Measurements from ENCODE around the gene AGT. TPM values are rescaled to one million over a fixed set of nuclear protein-coding genes. Genes with fewer than 3 reads are reported as not detected.
A peak's percentile ranks its signal among the peaks of the same experiment; 100 is the strongest.

AGT gene
- total RNA-seq, 1 experiment from 2014 or later = not detected

DNA sequence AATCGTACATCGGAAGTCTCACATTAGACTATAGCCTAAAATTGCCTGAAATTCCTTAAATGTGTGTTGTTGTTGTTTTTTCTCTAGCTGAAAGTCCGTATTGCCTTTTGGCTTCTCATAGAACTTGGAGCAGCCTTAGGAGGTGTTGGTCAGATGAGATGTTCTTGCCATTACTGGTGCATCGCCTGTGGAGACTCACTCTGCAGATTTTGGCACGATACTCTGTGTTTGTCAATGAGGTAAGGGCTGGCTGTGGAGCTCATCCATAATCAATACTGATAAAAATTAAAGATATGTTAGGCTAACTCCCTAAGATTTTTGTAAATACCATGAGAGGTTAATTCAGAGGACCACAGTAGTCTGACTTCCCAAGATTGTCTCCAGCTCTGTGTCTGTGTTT is 28.9 kb downstream of the AGT start:
- no peak overlapping the region for H3K4me3 ChIP-seq (ENCODE audit: low read length)
- DNase-seq (no peak), ATAC-seq (no peak)
- CTCF ChIA-PET = no interaction called here
- no peaks in the 10 kb centered on the region for H3K9me2 ChIP-seq (replicated peaks; ENCODE audit: low read length)
- H3K4me2 ChIP-seq (ENCODE audit: low read length) = peak overlapping the region; percentile 51; the same call in 1 of the 2 replicates
- no peak overlapping the region for H3K9ac ChIP-seq (ENCODE audit: low read length)
- intact Hi-C loops (cut with micrococcal nuclease) = loop anchor here (5.0 kb wide), 1 partner anchor 57 kb away; no protein-coding TSS in a partner anchor
- no peaks in the 10 kb centered on the region for H3K79me2 ChIP-seq (ENCODE audit: low read length)
- BruUV-seq (replicated peaks) = no TSS peak
- H2AFZ ChIP-seq (ENCODE audit: low read length) = no peak overlapping the region
- no peaks in the 10 kb centered on the region for H3K27me3 ChIP-seq (ENCODE audit: low read length)
- H3K4me1 ChIP-seq (ENCODE audit: insufficient read depth, low read length) = peaks cover 43% of the 10 kb centered on the region
- H3K27ac ChIP-seq (ENCODE audit: low read length) = no peak overlapping the region
- H4K20me1 ChIP-seq (ENCODE audit: low read length) = peaks cover 9% of the 10 kb centered on the region; the same call in 1 of the 2 replicates
- POLR2A ChIA-PET (ENCODE audit: unreplicated experiment) = no interaction called here
- H3F3A ChIP-seq (ENCODE audit: low read length, unreplicated experiment) = peaks cover 30% of the 10 kb centered on the region
- TF ChIP-seq EZH2 (IDR thresholded peaks at IDR 0.05; ENCODE audit: low read length, unreplicated experiment) = no peak
- TF ChIP-seq, protein P1, sequence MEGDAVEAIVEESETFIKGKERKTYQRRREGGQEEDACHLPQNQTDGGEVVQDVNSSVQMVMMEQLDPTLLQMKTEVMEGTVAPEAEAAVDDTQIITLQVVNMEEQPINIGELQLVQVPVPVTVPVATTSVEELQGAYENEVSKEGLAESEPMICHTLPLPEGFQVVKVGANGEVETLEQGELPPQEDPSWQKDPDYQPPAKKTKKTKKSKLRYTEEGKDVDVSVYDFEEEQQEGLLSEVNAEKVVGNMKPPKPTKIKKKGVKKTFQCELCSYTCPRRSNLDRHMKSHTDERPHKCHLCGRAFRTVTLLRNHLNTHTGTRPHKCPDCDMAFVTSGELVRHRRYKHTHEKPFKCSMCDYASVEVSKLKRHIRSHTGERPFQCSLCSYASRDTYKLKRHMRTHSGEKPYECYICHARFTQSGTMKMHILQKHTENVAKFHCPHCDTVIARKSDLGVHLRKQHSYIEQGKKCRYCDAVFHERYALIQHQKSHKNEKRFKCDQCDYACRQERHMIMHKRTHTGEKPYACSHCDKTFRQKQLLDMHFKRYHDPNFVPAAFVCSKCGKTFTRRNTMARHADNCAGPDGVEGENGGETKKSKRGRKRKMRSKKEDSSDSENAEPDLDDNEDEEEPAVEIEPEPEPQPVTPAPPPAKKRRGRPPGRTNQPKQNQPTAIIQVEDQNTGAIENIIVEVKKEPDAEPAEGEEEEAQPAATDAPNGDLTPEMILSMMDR (conservative IDR thresholded peaks at IDR 0.05; ENCODE audit: low read depth, low read length) = no peak
- no peaks in the 10 kb centered on the region for H3K9me3 ChIP-seq (ENCODE audit: low read length)
- H3K36me3 ChIP-seq (ENCODE audit: low read depth, low read length) = peaks cover 61% of the 10 kb centered on the region

DNA sequence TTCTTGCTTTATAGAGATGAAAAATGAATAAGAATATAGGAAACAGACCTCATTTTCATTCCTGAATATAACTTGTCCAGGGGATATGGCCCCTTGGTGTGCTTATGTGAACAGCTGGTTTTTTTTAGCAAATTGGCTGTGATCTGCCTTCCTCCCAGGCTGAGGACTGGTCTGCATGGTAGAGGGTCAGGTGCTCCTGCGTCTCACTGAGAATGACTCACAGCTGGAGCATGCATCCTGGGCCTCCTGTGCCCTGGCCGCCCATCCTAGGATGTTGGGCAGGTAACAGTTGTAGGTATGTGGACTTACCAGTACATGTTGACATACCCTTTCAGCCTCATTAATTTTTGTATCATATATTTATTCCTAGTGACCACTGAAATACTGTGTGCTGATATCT is 29.8 kb downstream of the AGT start:
- no peak overlapping the region for H3K4me3 ChIP-seq (ENCODE audit: low read length)
- TF ChIP-seq EZH2phosphoT487 (IDR thresholded peaks at IDR 0.05; ENCODE audit: borderline replicate concordance, low read length) = no peak
- TF ChIP-seq EZH2 (IDR thresholded peaks at IDR 0.05; ENCODE audit: low read length, unreplicated experiment) = no peak
- TF ChIP-seq, protein P1 (conservative IDR thresholded peaks at IDR 0.05; ENCODE audit: low read depth, low read length) = no peak
- no peaks in the 10 kb centered on the region for H3K79me2 ChIP-seq (ENCODE audit: low read length)
- peak; percentile 98 for DNase-seq
- peak overlapping the region; percentile 51 for H3K4me2 ChIP-seq (ENCODE audit: low read length)
- no peak overlapping the region for H3K9ac ChIP-seq (ENCODE audit: low read length)
- intact Hi-C loops (cut with micrococcal nuclease) = loop anchor here (5.0 kb wide), 1 partner anchor 58 kb away; no protein-coding TSS in a partner anchor
- H3K36me3 ChIP-seq (ENCODE audit: low read depth, low read length) = peaks cover 61% of the 10 kb centered on the region
- ChIA-PET CTCF (no interaction called here), POLR2A (ENCODE audit: unreplicated experiment) (no interaction called here)
- peaks cover 43% of the 10 kb centered on the region for H3K4me1 ChIP-seq (ENCODE audit: insufficient read depth, low read length)
- peaks cover 30% of the 10 kb centered on the region for H3F3A ChIP-seq (ENCODE audit: low read length, unreplicated experiment)
- no peaks in the 10 kb centered on the region for H3K9me3 ChIP-seq (ENCODE audit: low read length)
- no peaks in the 10 kb centered on the region for H3K9me2 ChIP-seq (replicated peaks; ENCODE audit: low read length)
- H4K20me1 ChIP-seq (ENCODE audit: low read length) = peaks cover 9% of the 10 kb centered on the region; the same call in 1 of the 2 replicates
- H2AFZ ChIP-seq (ENCODE audit: low read length) = no peak overlapping the region
- no TSS peak for BruUV-seq (replicated peaks)
- H3K27me3 ChIP-seq (ENCODE audit: low read length) = no peaks in the 10 kb centered on the region
- peak; percentile 74 for ATAC-seq
- peak overlapping the region; percentile 71 for H3K27ac ChIP-seq (ENCODE audit: low read length)

DNA sequence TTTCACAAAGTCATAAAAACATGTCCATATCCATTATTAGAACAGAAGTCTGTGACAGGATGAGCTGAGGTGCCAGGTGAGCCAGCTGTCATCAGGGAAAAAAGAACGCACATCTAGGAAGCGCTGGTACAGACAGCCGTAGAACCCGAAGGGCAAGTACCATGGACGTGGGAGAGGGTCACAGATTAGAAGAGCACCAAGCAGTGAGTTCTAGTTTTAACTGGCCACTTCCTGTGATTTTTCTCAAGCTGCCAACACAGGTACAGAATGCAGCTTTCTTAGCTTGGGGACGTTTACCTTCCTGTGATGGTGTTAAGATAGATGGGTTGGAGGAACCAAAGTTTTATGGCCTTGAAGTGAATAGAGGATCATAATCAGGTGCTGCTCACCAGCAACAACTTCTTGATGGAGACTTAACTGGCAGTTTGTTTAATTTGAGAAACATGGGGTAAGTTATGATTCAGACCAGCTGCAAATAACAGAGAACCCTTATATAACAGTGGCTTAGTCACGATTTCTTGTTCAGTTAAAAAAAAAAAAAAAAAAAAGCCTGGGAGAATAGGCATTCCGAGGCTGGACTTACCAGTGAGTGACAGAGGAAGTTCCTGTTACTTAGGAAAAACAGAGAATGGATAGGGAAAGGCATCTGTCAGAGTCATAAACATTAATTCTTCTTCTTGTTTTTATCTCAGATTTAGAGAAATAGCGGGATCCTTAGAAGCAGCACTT is 30.9 kb downstream of the AGT start:
- Histone ChIP-seq H4K20me1 (ENCODE audit: low read length) (peaks cover 9% of the 10 kb centered on the region; the same call in 1 of the 2 replicates), H3K4me2 (ENCODE audit: low read length) (peak overlapping the region; percentile 51), H3K36me3 (ENCODE audit: low read depth, low read length) (peaks cover 61% of the 10 kb centered on the region), H3K4me3 (ENCODE audit: low read length) (no peak overlapping the region), H3K4me1 (ENCODE audit: insufficient read depth, low read length) (peaks cover 43% of the 10 kb centered on the region), H3K9ac (ENCODE audit: low read length) (0 out of 2 replicates have a peak overlapping the region, but pooled peaks have one; percentile 3), H3K27me3 (ENCODE audit: low read length) (no peaks in the 10 kb centered on the region), H3K9me2 (replicated peaks; ENCODE audit: low read length) (no peaks in the 10 kb centered on the region), H3K27ac (ENCODE audit: low read length) (peak overlapping the region; percentile 71), H3F3A (ENCODE audit: low read length, unreplicated experiment) (peaks cover 30% of the 10 kb centered on the region), H3K9me3 (ENCODE audit: low read length) (no peaks in the 10 kb centered on the region), H2AFZ (ENCODE audit: low read length) (no peak overlapping the region), H3K79me2 (ENCODE audit: low read length) (no peaks in the 10 kb centered on the region)
- ATAC-seq (peak; percentile 23), DNase-seq (peak; percentile 81)
- BruUV-seq (replicated peaks) = no TSS peak
- POLR2A ChIA-PET (ENCODE audit: unreplicated experiment) = no interaction called here
- intact Hi-C loops (cut with micrococcal nuclease) = loop anchor here (1.0 to 5.0 kb wide), 2 partner anchors 59 to 90 kb away; no protein-coding TSS in a partner anchor
- TF ChIP-seq EZH2phosphoT487 (IDR thresholded peaks at IDR 0.05; ENCODE audit: borderline replicate concordance, low read length) (no peak), EZH2 (IDR thresholded peaks at IDR 0.05; ENCODE audit: low read length, unreplicated experiment) (no peak)
- TF ChIP-seq, protein P1 (conservative IDR thresholded peaks at IDR 0.05; ENCODE audit: low read depth, low read length) = no peak
- CTCF ChIA-PET = interaction anchor here (0.6 kb wide), 1 partner anchor 527 kb away, joined by 18 read pairs; no protein-coding TSS in a partner anchor

All from PC-3 (cell line).